T-helper 2 cell treated with Interferon-gamma antibody and Interleukin-4, amounts not matched to agents 5 μg/mL and 100 μg/mL, for 36 hours (primary cell): Measurements from ENCODE around the gene CDK10.

ENCODE experiments used
- DNase-seq: peaks from one replicate; pipeline ENCODE4 v3.0.0; 2021; ENCODE audit warnings: low spot score
- H3K27ac Mint-ChIP-seq: one replicate; pipeline ENCODE4 v1.8.0; 2021; ENCODE audit warnings: mild to moderate bottlenecking, mixed read lengths
- H3K27me3 Mint-ChIP-seq: one replicate; pipeline ENCODE4 v1.8.0; 2021; ENCODE audit warnings: low read depth, mixed read lengths
- H3K36me3 Mint-ChIP-seq: one replicate; pipeline ENCODE4 v1.8.0; 2021; ENCODE audit warnings: low read depth, mixed read lengths
- H3K4me1 Mint-ChIP-seq: one replicate; pipeline ENCODE4 v1.8.0; 2021; ENCODE audit warnings: low read depth, mixed read lengths
- H3K4me3 Mint-ChIP-seq: one replicate; pipeline ENCODE4 v1.8.0; 2022; ENCODE audit warnings: mild to moderate bottlenecking, moderate library complexity, mixed read lengths
- H3K9me3 Mint-ChIP-seq: one replicate; pipeline ENCODE4 v1.8.0; 2021; ENCODE audit warnings: mixed read lengths

The CDK10 gene

GRCh38 chr16:89707695-89708094 is 21.2 kb downstream of the CDK10 start:
- H3K27ac Mint-ChIP-seq = no peak overlapping the region
- H3K36me3 Mint-ChIP-seq = no peaks in the 10 kb centered on the region
- no peaks in the 10 kb centered on the region for H3K9me3 Mint-ChIP-seq
- peaks cover 5% of the 10 kb centered on the region for H3K4me1 Mint-ChIP-seq
- no peak overlapping the region for H3K4me3 Mint-ChIP-seq
- H3K27me3 Mint-ChIP-seq = no peaks in the 10 kb centered on the region
- DNase-seq = no peak

GRCh38 chr16:89708481-89708931 is 22.0 kb downstream of the CDK10 start:
- Mint-ChIP-seq H3K4me1 (peaks cover 5% of the 10 kb centered on the region), H3K9me3 (no peaks in the 10 kb centered on the region), H3K27ac (no peak overlapping the region), H3K27me3 (no peaks in the 10 kb centered on the region), H3K4me3 (no peak overlapping the region), H3K36me3 (no peaks in the 10 kb centered on the region)
- DNase-seq = no peak

- peaks cover 5% of the 10 kb centered on the region for H3K4me1 Mint-ChIP-seq
- no peaks in the 10 kb centered on the region for H3K9me3 Mint-ChIP-seq
- no peak overlapping the region for H3K27ac Mint-ChIP-seq
- H3K36me3 Mint-ChIP-seq = peaks cover 2% of the 10 kb centered on the region
- no peak for DNase-seq
- H3K27me3 Mint-ChIP-seq = no peaks in the 10 kb centered on the region
- H3K4me3 Mint-ChIP-seq = no peak overlapping the region
Observed at GRCh38 chr16:89709166-89709565, 22.7 kb downstream of the CDK10 start.

GRCh38 chr16:89709716-89710432 is 23.4 kb downstream of the CDK10 start:
- no peak overlapping the region for H3K27ac Mint-ChIP-seq
- peaks cover 8% of the 10 kb centered on the region for H3K36me3 Mint-ChIP-seq
- no peaks in the 10 kb centered on the region for H3K27me3 Mint-ChIP-seq
- H3K4me3 Mint-ChIP-seq = peak overlapping the region; percentile 54
- no peak for DNase-seq
- H3K4me1 Mint-ChIP-seq = peaks cover 5% of the 10 kb centered on the region
- H3K9me3 Mint-ChIP-seq = no peaks in the 10 kb centered on the region

- no peak for DNase-seq
- H3K9me3 Mint-ChIP-seq = no peaks in the 10 kb centered on the region
- no peak overlapping the region for H3K27ac Mint-ChIP-seq
- peaks cover 4% of the 10 kb centered on the region for H3K4me1 Mint-ChIP-seq
- peaks cover 9% of the 10 kb centered on the region for H3K36me3 Mint-ChIP-seq
- no peaks in the 10 kb centered on the region for H3K27me3 Mint-ChIP-seq
- H3K4me3 Mint-ChIP-seq = no peak overlapping the region
Observed at GRCh38 chr16:89710709-89711564, 24.4 kb downstream of the CDK10 start.

- H3K27ac Mint-ChIP-seq = no peak overlapping the region
- peaks cover 9% of the 10 kb centered on the region for H3K36me3 Mint-ChIP-seq
- H3K27me3 Mint-ChIP-seq = no peaks in the 10 kb centered on the region
- H3K4me3 Mint-ChIP-seq = peak overlapping the region; percentile 75
- H3K4me1 Mint-ChIP-seq = peaks cover 1% of the 10 kb centered on the region
- peak; percentile 56 for DNase-seq
- H3K9me3 Mint-ChIP-seq = no peaks in the 10 kb centered on the region
Observed at GRCh38 chr16:89711601-89712273, 25.2 kb downstream of the CDK10 start.

- no peak for DNase-seq
- Mint-ChIP-seq H3K36me3 (peaks cover 12% of the 10 kb centered on the region), H3K27me3 (no peaks in the 10 kb centered on the region), H3K27ac (no peak overlapping the region), H3K4me1 (peaks cover 1% of the 10 kb centered on the region), H3K4me3 (peak overlapping the region; percentile 75), H3K9me3 (no peaks in the 10 kb centered on the region)
Observed at GRCh38 chr16:89712274-89712781, 25.8 kb downstream of the CDK10 start.

- DNase-seq = no peak
- H3K27me3 Mint-ChIP-seq = no peaks in the 10 kb centered on the region
- H3K9me3 Mint-ChIP-seq = no peaks in the 10 kb centered on the region
- no peak overlapping the region for H3K27ac Mint-ChIP-seq
- H3K4me3 Mint-ChIP-seq = no peak overlapping the region
- H3K36me3 Mint-ChIP-seq = peaks cover 17% of the 10 kb centered on the region
- H3K4me1 Mint-ChIP-seq = peaks cover 16% of the 10 kb centered on the region
Observed at GRCh38 chr16:89716493-89716892, 30.0 kb downstream of the CDK10 start.

- Mint-ChIP-seq H3K27ac (peak overlapping the region; percentile 20), H3K4me1 (peaks cover 16% of the 10 kb centered on the region), H3K4me3 (no peak overlapping the region), H3K9me3 (no peaks in the 10 kb centered on the region), H3K36me3 (peaks cover 17% of the 10 kb centered on the region), H3K27me3 (no peaks in the 10 kb centered on the region)
- DNase-seq = no peak
Observed at GRCh38 chr16:89716916-89717687, 30.6 kb downstream of the CDK10 start.

GRCh38 chr16:89717688-89718505 is 31.4 kb downstream of the CDK10 start:
- Mint-ChIP-seq H3K27ac (no peak overlapping the region), H3K27me3 (no peaks in the 10 kb centered on the region), H3K9me3 (no peaks in the 10 kb centered on the region), H3K4me1 (peaks cover 19% of the 10 kb centered on the region), H3K4me3 (no peak overlapping the region), H3K36me3 (peaks cover 23% of the 10 kb centered on the region)
- no peak for DNase-seq

GRCh38 chr16:89720551-89720812 is 34.0 kb downstream of the CDK10 start:
- Mint-ChIP-seq H3K9me3 (no peaks in the 10 kb centered on the region), H3K4me3 (peak overlapping the region; percentile 81), H3K36me3 (peaks cover 29% of the 10 kb centered on the region), H3K27ac (peak overlapping the region; percentile 71), H3K27me3 (no peaks in the 10 kb centered on the region), H3K4me1 (peaks cover 23% of the 10 kb centered on the region)
- DNase-seq = no peak

GRCh38 chr16:89720813-89721545 is 34.5 kb downstream of the CDK10 start, which contains the start of the genes VPS9D1 and ZNF276:
TSS of gene VPS9D1 (minus strand) at chr16:89720898. CDS start at chr16:89720861, 37 bp downstream.
TSS of gene ZNF276 (plus strand) at chr16:89721537. CDS start at chr16:89721641, 104 bp downstream.
- DNase-seq = peak; percentile 83
- H3K4me1 Mint-ChIP-seq = peaks cover 23% of the 10 kb centered on the region
- H3K36me3 Mint-ChIP-seq = peaks cover 29% of the 10 kb centered on the region
- peak within 1 kb of the TSS; percentile 98 for H3K27ac Mint-ChIP-seq
- peak within 1 kb of the TSS; percentile 94 for H3K4me3 Mint-ChIP-seq
- no peaks in the 10 kb centered on the region for H3K9me3 Mint-ChIP-seq
- no peaks in the 10 kb centered on the region for H3K27me3 Mint-ChIP-seq
